GM12878 (cell line): Measurements from ENCODE around the gene CCDC63. TPM values are rescaled to one million over a fixed set of nuclear protein-coding genes. Genes with fewer than 3 reads are reported as not detected.

ENCODE experiments used
- ATAC-seq: fragments of 200-7000 bp; cut with Tn5 transposase; 3 replicates; pipeline ENCODE4 v1.9.1; 2020; ENCODE audit warnings: mild to moderate bottlenecking, moderate library complexity
- BruUV-seq: library from RNA; stranded (reverse); fragments of 400-500 nt; replicated peaks from 2 replicates; lab custom pipeline; 2021; lab: Mats Ljungman, UMichigan
- CTCF ChIA-PET: fragments of 300-600 bp; sonication (Branson Sonifier 250); formaldehyde crosslinking; extraction: SDS; loops from one replicate; lab custom pipeline; 2021; ENCODE audit warnings: inconsistent platforms; lab: Yijun Ruan, JAX
- POLR2A ChIA-PET: fragments of 350-600 bp; formaldehyde crosslinking; extraction: SDS; loops from one replicate; lab custom pipeline; 2021; ENCODE audit warnings: inconsistent platforms; lab: Charles Lee
- RAD21 ChIA-PET: fragments of 300-600 bp; sonication (Branson Sonifier 250); formaldehyde crosslinking; loops from one replicate; lab custom pipeline; 2023; ENCODE audit warnings: antibody characterized with exemption; ENCODE audit not compliant: unreplicated experiment; lab: Charles Lee
- SMC1A ChIA-PET: fragments of 300-600 bp; sonication (Branson Sonifier 250); formaldehyde crosslinking; loops from one replicate; lab custom pipeline; 2023; ENCODE audit not compliant: unreplicated experiment, uncharacterized antibody; lab: Charles Lee
- DNase-seq: peaks from one replicate; pipeline ENCODE4 v3.0.0-alpha.2; 2011; ENCODE audit warnings: low read depth, low spot score
- FAIRE-seq: peaks from 3 replicates; lab custom pipeline; 2011; peaks lifted over from hg19 to GRCh38; lab: Jason Lieb, UNC
- H2AFZ ChIP-seq: 2 replicates; pipeline ENCODE4 v1.6.0; 2011; ENCODE audit warnings: low read depth, low read length, control low read depth; ENCODE audit not compliant: control insufficient read depth
- H3K27ac ChIP-seq: 2 replicates; pipeline ENCODE4 v1.5.1; 2011; ENCODE audit warnings: control low read depth; ENCODE audit not compliant: control insufficient read depth, insufficient read depth
- H3K27me3 ChIP-seq, 2 experiments: replicated peaks in 1 of 2; 2 replicates each; pipeline versions ENCODE4 v1.6.0 to v1.6.1; 2011; ENCODE audit warnings: low read length in 1 of 2; ENCODE audit not compliant: control insufficient read depth in 2 of 2, insufficient read depth in 2 of 2
- H3K36me3 ChIP-seq, 2 experiments: 2 replicates each; pipeline ENCODE4 v1.5.1; 2011; ENCODE audit warnings: low read length in 1 of 2; ENCODE audit not compliant: control insufficient read depth in 2 of 2, insufficient read depth in 2 of 2
- H3K4me1 ChIP-seq: 2 replicates; pipeline ENCODE4 v1.6.1; 2011; ENCODE audit warnings: mild to moderate bottlenecking, low read length, moderate library complexity, mixed read lengths; ENCODE audit not compliant: control insufficient read depth, insufficient read depth
- H3K4me2 ChIP-seq: 2 replicates; pipeline ENCODE4 v1.6.0; 2011; ENCODE audit warnings: control low read depth; ENCODE audit not compliant: control insufficient read depth, insufficient read depth
- H3K4me3 ChIP-seq: fragments of 200-600 bp; sonication (generic); 2 replicates; pipeline ENCODE4 v1.5.1; 2016
- H3K79me2 ChIP-seq: 2 replicates; pipeline ENCODE4 v1.6.0; 2011; ENCODE audit warnings: low read length; ENCODE audit not compliant: control insufficient read depth, insufficient read depth
- H3K9ac ChIP-seq: 2 replicates; pipeline ENCODE4 v1.8.0; 2011; ENCODE audit warnings: low read length, control low read depth, mixed read lengths; ENCODE audit not compliant: control insufficient read depth, insufficient read depth
- H3K9me3 ChIP-seq: replicated peaks from 3 replicates; pipeline ENCODE4 v1.5.1; 2011; ENCODE audit warnings: mild to moderate bottlenecking, low read length; ENCODE audit not compliant: control insufficient read depth, insufficient read depth
- H4K20me1 ChIP-seq: 2 replicates; pipeline ENCODE4 v1.6.0; 2011; ENCODE audit not compliant: control insufficient read depth, insufficient read depth
- ATF2 ChIP-seq: IDR thresholded peaks from 2 replicates; pipeline ENCODE4 v1.6.1; 2012; ENCODE audit warnings: low read length, inconsistent platforms
- BCL11A ChIP-seq: IDR thresholded peaks from 2 replicates; pipeline ENCODE4 v1.6.1; 2011; ENCODE audit warnings: low read depth, low read length
- BCLAF1 ChIP-seq: fragments of 450-650 bp; IDR thresholded peaks from 2 replicates; pipeline ENCODE4 v1.6.1; 2017; ENCODE audit warnings: antibody characterized with exemption, mild to moderate bottlenecking, moderate library complexity
- BRCA1 ChIP-seq: IDR thresholded peaks from 2 replicates; pipeline ENCODE4 v1.6.1; 2011; ENCODE audit warnings: low read depth, low read length, improper control_type of control experiment
- MTA3 ChIP-seq: IDR thresholded peaks from 2 replicates; pipeline ENCODE4 v1.6.1; 2012; ENCODE audit warnings: low read length, inconsistent platforms, borderline replicate concordance
- SREBF1 ChIP-seq: IDR thresholded peaks from 2 replicates; pipeline ENCODE4 v1.6.1; 2012; ENCODE audit warnings: mild to moderate bottlenecking, low read length
- STAT1 ChIP-seq: fragments of 450-650 bp; conservative IDR thresholded peaks from 2 replicates; pipeline ENCODE4 v1.6.1; 2014; ENCODE audit warnings: antibody characterized with exemption, mild to moderate bottlenecking
- SUPT20H ChIP-seq: IDR thresholded peaks from 2 replicates; pipeline ENCODE4 v1.6.1; 2011; ENCODE audit warnings: low read depth, mild to moderate bottlenecking, low read length, moderate library complexity, borderline replicate concordance; ENCODE audit not compliant: control insufficient read depth
- TARDBP ChIP-seq: IDR thresholded peaks from 2 replicates; pipeline ENCODE4 v1.6.1; 2016; ENCODE audit warnings: borderline replicate concordance
- ZNF384 ChIP-seq: IDR thresholded peaks from 2 replicates; pipeline ENCODE4 v1.6.1; 2012; ENCODE audit warnings: low read depth, mild to moderate bottlenecking, low read length, improper control_type of control experiment, borderline replicate concordance
- WGBS: methylation state at CpG from one replicate; pipeline ENCODE4 v1.1.6; 2016; ENCODE audit warnings: low lambda C conversion rate; ENCODE audit not compliant: insufficient replicate concordance, insufficient coverage; ENCODE audit errors: missing lambda C conversion rate; 5-methylcytosine and 5-hydroxymethylcytosine counted together
- in situ Hi-C: fragments of 300-500 bp; cut with MboI; formaldehyde crosslinking; loops from 9 replicates; pipeline ENCODE4 v1.14.3; 2018; ENCODE audit warnings: mixed read lengths
- intact Hi-C: fragments of 100-400 bp; cut with micrococcal nuclease; formaldehyde crosslinking; loops from one replicate; pipeline ENCODE4 v1.14.2; 2022; ENCODE audit not compliant: unreplicated experiment
- polyA plus RNA-seq, 11 experiments: library from polyadenylated mRNA; depleted of rRNA in 4 of 11; unstranded in 6 of 11; stranded (reverse) in 5 of 11; fragments of >200 nt; fragmentation: Nextera tagmentation in 4 of 11; fragmentation: Illumina TruSeq in 1 of 11; extraction: Ambion mirVana in 4 of 11; extraction: Trizol in 1 of 11; gene quantifications; 1 replicate in 1 of 11; 2 replicates in 10 of 11; pipeline versions ENCODE4 v1.2.1 to v1.2.3, GENCODE V29; 2011 to 2016; ENCODE audit warnings: inconsistent platforms in 2 of 11, missing spikeins in 2 of 11, low read depth in 1 of 11
- total RNA-seq, 4 experiments: library from RNA; depleted of rRNA in 3 of 4; stranded (reverse); fragments of >200 nt in 3 of 4; fragmentation: Illumina TruSeq in 1 of 4; extraction: Trizol in 1 of 4; gene quantifications; 2 replicates each; pipeline versions ENCODE4 v1.2.1 to v1.2.3, GENCODE V29; 2013 to 2021
- TF ChIP-seq, protein P1 (sequence below): fragments of 450-650 bp; IDR thresholded peaks from 2 replicates; pipeline ENCODE4 v1.6.1; 2017; ENCODE audit warnings: mild to moderate bottlenecking, low read depth, inconsistent platforms; ENCODE audit not compliant: poor library complexity, severe bottlenecking

Gene CCDC63
- total and polyA plus RNA-seq, 10 of the 15 experiments (the other 5 are each of a cell fraction or from before 2014, with no cell fraction given), result not detected

- TF ChIP-seq BCL11A (no peak), ZNF384 (no peak), SREBF1 (no peak), SUPT20H (no peak), BCLAF1 (no peak), TARDBP (no peak), ATF2 (no peak), STAT1 (no peak), BRCA1 (no peak), MTA3 (no peak)
- TF ChIP-seq, protein P1, sequence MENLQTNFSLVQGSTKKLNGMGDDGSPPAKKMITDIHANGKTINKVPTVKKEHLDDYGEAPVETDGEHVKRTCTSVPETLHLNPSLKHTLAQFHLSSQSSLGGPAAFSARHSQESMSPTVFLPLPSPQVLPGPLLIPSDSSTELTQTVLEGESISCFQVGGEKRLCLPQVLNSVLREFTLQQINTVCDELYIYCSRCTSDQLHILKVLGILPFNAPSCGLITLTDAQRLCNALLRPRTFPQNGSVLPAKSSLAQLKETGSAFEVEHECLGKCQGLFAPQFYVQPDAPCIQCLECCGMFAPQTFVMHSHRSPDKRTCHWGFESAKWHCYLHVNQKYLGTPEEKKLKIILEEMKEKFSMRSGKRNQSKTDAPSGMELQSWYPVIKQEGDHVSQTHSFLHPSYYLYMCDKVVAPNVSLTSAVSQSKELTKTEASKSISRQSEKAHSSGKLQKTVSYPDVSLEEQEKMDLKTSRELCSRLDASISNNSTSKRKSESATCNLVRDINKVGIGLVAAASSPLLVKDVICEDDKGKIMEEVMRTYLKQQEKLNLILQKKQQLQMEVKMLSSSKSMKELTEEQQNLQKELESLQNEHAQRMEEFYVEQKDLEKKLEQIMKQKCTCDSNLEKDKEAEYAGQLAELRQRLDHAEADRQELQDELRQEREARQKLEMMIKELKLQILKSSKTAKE, result no peak
- ChIA-PET RAD21 (no interaction called here), CTCF (interaction anchor here (1.1 kb wide), 1 partner anchor 11 kb away, joined by 3 read pairs; no protein-coding TSS in a partner anchor), SMC1A (interaction anchor here (1.0 kb wide), 1 partner anchor 9 kb away, joined by 3 read pairs; no protein-coding TSS in a partner anchor), POLR2A (no interaction called here)
- FAIRE-seq, result no peak
- H2AFZ ChIP-seq, result no peak overlapping the region
- H3K4me3 ChIP-seq, result no peak overlapping the region
- no peaks in the 10 kb centered on the region for H3K36me3 ChIP-seq
- H3K4me2 ChIP-seq, result no peak overlapping the region
- no peaks in the 10 kb centered on the region for H3K79me2 ChIP-seq
- H3K27ac ChIP-seq, result no peak overlapping the region
- H3K27me3 ChIP-seq, result no peaks in the 10 kb centered on the region; a peak in 1 of 4 replicates
- no peak for ATAC-seq
- WGBS, result 12% methylated on average over 2 of the region's 2 CpGs
- H3K9me3 ChIP-seq, result no peaks in the 10 kb centered on the region
- H3K9ac ChIP-seq, result no peak overlapping the region
- no peaks in the 10 kb centered on the region for H3K4me1 ChIP-seq
- intact Hi-C loops, result no loop called here
- H4K20me1 ChIP-seq, result no peaks in the 10 kb centered on the region
- BruUV-seq, result no TSS peak
- in situ Hi-C loops, result no loop called here
- DNase-seq, result no peak
These were observed 33.0 kb upstream of the CCDC63 start for GRCh38 chr12:110813756-110814155.
